Activated T-helper 2 cell treated with anti-CD3 and anti-CD28 coated beads, Interferon-gamma antibody, Interleukin-2, Interleukin-4, amounts not matched to agents 10 μg/mL and 5 μg/mL and 100 μg/mL, durations not matched to agents 14 hours and 24 hours and 36 hours (primary cell): Measurements from ENCODE around the gene RFX2. TPM values are rescaled to one million over a fixed set of nuclear protein-coding genes. Genes with fewer than 3 reads are reported as not detected.
A peak's percentile ranks its signal among the peaks of the same experiment; 100 is the strongest.

Experiments
- DNase-seq: peaks from one replicate; pipeline ENCODE4 v3.0.0; 2021; ENCODE audit warnings: low spot score
- H3K27ac Mint-ChIP-seq: one replicate; pipeline ENCODE4 v1.8.0; 2021; ENCODE audit warnings: mixed read lengths
- H3K27me3 Mint-ChIP-seq: one replicate; pipeline ENCODE4 v1.8.0; 2021; ENCODE audit warnings: low read depth, mixed read lengths
- H3K36me3 Mint-ChIP-seq: one replicate; pipeline ENCODE4 v1.8.0; 2021; ENCODE audit warnings: low read depth, mixed read lengths
- H3K4me1 Mint-ChIP-seq: one replicate; pipeline ENCODE4 v1.8.0; 2021; ENCODE audit warnings: low read depth, mixed read lengths
- H3K4me3 Mint-ChIP-seq: one replicate; pipeline ENCODE4 v1.8.0; 2021; ENCODE audit warnings: low read depth, mild to moderate bottlenecking, moderate library complexity, mixed read lengths
- H3K9me3 Mint-ChIP-seq: one replicate; pipeline ENCODE4 v1.8.0; 2021; ENCODE audit warnings: mixed read lengths
- intact Hi-C: fragments of 100-400 bp; cut with micrococcal nuclease; formaldehyde crosslinking; loops from one replicate; pipeline ENCODE4 v1.15.1; 2023
- total RNA-seq: library from RNA; stranded (reverse); gene quantifications from 2 replicates; pipeline ENCODE4 v1.2.3, GENCODE V29; 2022

Gene RFX2
- total RNA-seq, 1 donor from 2014 or later, result 8.7 TPM

DNA sequence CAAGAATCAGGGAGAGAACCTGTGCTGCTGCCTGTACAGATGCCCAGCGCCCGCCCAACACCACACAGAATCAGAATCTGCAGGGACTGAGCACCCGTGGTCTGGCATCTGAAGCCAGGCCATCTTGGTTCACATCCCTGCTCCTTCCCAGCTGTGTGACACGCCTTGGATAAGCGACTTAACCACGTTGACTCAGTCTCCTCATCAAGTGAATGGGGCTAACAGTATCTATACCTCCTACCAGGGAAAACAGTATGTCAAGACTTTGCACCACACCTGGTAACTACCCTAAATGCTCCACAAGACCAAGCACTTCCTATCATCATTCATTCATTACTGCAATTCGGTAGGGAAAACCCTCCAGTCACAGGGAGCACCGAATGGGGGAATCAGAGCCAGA, 133.5 kb downstream of the RFX2 start:
- Mint-ChIP-seq H3K4me3 (peak overlapping the region; percentile 98), H3K4me1 (peaks cover 47% of the 10 kb centered on the region), H3K9me3 (no peaks in the 10 kb centered on the region), H3K27me3 (no peaks in the 10 kb centered on the region), H3K27ac (peak overlapping the region; percentile 93), H3K36me3 (peaks cover 45% of the 10 kb centered on the region)
- intact Hi-C loops, result loop anchor here (5.0 kb wide), 1 partner anchor 74 kb away; the partner anchor contains the start of genes NDUFA11 and VMAC
- no peak for DNase-seq

DNA sequence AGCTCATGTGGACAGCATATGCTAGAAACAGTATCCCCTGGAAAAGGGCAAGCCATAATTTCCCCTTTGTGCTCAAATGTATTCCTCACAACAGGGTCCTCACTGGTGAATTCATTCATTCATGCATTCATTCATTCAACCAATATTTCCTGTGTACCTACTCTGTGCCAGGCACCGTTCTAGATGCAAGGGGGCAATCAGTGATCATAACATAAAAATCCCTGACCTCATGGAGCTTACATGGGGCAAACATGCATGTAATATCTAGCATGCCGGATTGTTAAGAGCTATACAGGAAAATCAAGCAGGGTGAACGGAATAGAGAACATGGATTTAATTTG, 134.9 kb downstream of the RFX2 start:
- peaks cover 53% of the 10 kb centered on the region for H3K4me1 Mint-ChIP-seq
- DNase-seq, result no peak
- peak overlapping the region; percentile 55 for H3K27ac Mint-ChIP-seq
- peaks cover 48% of the 10 kb centered on the region for H3K36me3 Mint-ChIP-seq
- intact Hi-C loops, result loop anchor here (5.0 kb wide), 1 partner anchor 73 kb away; the partner anchor contains the start of genes NDUFA11 and VMAC
- H3K9me3 Mint-ChIP-seq, result no peaks in the 10 kb centered on the region
- peak overlapping the region; percentile 98 for H3K4me3 Mint-ChIP-seq
- H3K27me3 Mint-ChIP-seq, result no peaks in the 10 kb centered on the region

DNA sequence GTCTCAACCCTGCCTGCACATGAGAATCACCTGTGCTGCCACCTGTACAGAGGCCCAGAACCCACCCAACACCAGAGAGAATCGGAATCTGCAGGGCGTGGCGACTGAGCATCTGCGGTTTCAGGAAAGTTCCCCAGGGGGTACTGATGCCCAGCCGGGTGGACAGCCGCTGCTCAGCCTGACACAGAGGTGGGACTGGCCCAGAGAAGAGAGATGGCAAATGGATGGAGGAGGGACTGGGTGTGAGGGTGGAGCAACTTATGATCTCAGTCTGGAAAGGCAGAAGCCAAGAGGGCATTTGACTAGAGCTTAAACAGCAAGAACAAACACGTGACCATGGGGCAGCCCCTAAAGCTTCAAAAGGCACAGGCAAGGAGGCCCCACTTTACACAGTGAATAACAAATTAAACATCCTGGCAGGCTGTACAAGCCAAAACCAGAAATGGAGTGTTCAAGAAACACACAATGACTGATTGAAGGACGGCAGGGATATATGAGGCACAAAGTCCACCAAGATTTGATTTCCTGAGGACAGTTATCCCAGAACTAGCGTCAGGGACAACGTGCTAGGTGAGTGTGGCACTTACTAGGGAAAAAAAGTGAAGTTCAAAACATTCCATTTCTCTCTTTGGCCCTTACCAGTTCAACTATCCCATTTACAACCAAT, 135.4 kb downstream of the RFX2 start:
- peaks cover 47% of the 10 kb centered on the region for H3K36me3 Mint-ChIP-seq
- intact Hi-C loops, result loop anchor here (5.0 kb wide), 1 partner anchor 73 kb away; the partner anchor contains the start of genes NDUFA11 and VMAC
- no peaks in the 10 kb centered on the region for H3K9me3 Mint-ChIP-seq
- DNase-seq, result no peak
- H3K27me3 Mint-ChIP-seq, result no peaks in the 10 kb centered on the region
- peak overlapping the region; percentile 74 for H3K27ac Mint-ChIP-seq
- H3K4me3 Mint-ChIP-seq, result peak overlapping the region; percentile 98
- peaks cover 49% of the 10 kb centered on the region for H3K4me1 Mint-ChIP-seq

DNA sequence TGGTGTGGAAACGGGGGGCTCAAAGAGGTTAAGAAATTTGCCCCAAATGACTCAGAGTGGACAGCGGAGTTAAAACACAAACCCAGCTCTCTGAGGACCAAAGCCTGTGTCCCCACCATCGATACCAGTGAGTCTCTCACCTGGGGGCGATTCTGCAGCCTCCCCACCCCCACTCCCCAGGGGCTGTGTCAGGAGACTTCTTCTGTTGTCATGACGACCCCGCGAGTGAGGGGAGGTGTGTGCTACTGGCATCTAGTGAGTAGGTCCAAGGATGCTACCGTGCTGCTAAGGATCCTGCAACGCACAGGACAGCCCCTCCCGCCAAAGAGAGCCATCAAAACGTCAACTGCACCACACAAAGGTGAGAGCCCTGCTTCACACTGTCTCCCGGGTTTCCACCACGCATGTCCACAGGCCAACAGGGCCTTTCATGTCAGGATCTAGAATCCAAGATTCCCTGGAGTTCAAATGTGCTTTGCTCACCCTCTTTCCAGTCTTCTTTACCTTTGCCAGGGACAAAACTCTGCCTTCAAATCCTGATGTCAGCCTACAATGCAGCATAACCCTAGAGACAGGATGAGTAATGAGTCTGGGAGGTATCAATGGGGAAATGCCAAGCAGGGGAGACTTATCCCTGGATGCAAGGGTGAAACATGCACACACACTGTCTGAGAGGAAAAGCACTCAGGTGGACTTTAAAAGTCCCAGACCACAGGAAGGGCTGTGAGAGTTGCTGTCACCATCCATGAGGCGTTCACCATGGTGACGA, 136.2 kb downstream of the RFX2 start:
- intact Hi-C loops, result no loop called here
- Mint-ChIP-seq H3K36me3 (peaks cover 47% of the 10 kb centered on the region), H3K27ac (peak overlapping the region; percentile 74), H3K9me3 (no peaks in the 10 kb centered on the region), H3K4me1 (peaks cover 46% of the 10 kb centered on the region), H3K4me3 (peak overlapping the region; percentile 47), H3K27me3 (no peaks in the 10 kb centered on the region)
- DNase-seq, result no peak

DNA sequence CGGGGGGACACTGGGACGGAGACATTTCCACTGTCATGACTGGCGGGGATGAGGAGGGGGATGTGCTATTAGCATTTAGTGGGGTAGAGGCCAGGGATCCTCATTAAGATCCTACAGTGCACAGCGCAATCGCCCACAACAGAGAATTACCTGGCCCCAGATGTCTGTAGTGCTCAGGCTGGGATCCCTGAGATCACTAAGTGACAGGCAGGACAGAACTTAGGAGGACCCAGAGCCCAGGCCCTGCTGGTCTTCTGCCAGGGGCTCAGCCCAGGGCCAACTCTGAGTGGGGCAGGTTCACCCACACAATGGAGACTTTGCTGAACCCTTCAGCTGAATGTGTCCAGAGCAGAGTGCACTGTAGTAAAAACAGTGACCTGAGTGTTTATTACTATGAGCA, 136.9 kb downstream of the RFX2 start:
- H3K9me3 Mint-ChIP-seq, result no peaks in the 10 kb centered on the region
- no peaks in the 10 kb centered on the region for H3K27me3 Mint-ChIP-seq
- no peak for DNase-seq
- H3K27ac Mint-ChIP-seq, result no peak overlapping the region
- H3K4me3 Mint-ChIP-seq, result no peak overlapping the region
- H3K36me3 Mint-ChIP-seq, result peaks cover 49% of the 10 kb centered on the region
- intact Hi-C loops, result no loop called here
- peaks cover 50% of the 10 kb centered on the region for H3K4me1 Mint-ChIP-seq

DNA sequence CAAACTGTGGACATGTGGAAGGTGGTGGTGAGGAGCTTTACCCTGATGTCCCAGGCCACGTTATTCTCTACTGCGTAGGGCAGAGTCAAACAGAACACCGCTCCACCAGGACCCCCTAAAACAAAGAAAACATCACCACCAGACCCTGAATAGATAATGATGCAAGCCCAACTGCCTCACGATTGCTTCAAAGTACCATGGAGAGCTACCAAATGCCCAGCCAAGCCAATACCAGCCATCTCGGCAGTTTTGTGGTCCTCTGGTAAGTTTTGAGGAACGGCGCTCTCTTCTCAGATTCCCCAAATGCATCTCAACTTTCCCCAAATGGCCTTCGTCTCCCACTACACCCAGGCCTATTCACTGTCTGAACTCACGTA, 138.0 kb downstream of the RFX2 start:
- H3K27me3 Mint-ChIP-seq, result no peaks in the 10 kb centered on the region
- intact Hi-C loops, result no loop called here
- no peak overlapping the region for H3K27ac Mint-ChIP-seq
- H3K9me3 Mint-ChIP-seq, result no peaks in the 10 kb centered on the region
- H3K36me3 Mint-ChIP-seq, result peaks cover 54% of the 10 kb centered on the region
- DNase-seq, result no peak
- no peak overlapping the region for H3K4me3 Mint-ChIP-seq
- H3K4me1 Mint-ChIP-seq, result peaks cover 59% of the 10 kb centered on the region

DNA sequence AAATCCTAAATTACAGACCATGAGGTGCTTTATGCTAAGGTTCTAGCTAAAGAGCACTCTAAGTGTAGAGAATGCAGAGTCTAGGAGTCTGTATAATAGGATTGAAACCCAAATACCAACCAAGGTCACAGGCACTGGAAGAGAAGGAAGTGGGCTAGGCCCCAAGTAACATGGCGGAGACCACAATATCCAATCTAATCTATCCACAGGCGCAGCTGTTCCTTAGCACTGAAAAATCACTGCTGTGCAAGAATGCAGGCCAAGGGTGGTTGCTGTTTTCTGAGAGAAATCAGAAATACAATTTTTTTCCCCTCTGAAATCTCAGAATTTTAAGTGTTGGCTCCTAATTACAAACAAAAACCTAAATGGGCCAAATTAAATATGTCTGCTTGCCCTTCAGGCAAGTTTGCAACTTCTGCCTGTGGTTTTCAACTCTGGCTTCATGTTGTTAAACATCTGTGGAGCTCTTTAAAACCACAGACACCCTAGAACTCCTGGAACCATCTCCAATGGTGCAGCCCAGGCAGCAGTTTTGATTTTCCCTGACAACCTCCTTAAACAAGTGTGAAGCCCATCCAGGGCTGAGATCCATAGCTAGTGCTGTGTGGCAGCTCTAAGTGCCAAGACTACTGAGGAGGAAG, 138.5 kb downstream of the RFX2 start:
- H3K4me3 Mint-ChIP-seq, result no peak overlapping the region
- H3K4me1 Mint-ChIP-seq, result peaks cover 59% of the 10 kb centered on the region
- H3K9me3 Mint-ChIP-seq, result no peaks in the 10 kb centered on the region
- no peak overlapping the region for H3K27ac Mint-ChIP-seq
- DNase-seq, result no peak
- intact Hi-C loops, result no loop called here
- H3K36me3 Mint-ChIP-seq, result peaks cover 50% of the 10 kb centered on the region
- H3K27me3 Mint-ChIP-seq, result no peaks in the 10 kb centered on the region

DNA sequence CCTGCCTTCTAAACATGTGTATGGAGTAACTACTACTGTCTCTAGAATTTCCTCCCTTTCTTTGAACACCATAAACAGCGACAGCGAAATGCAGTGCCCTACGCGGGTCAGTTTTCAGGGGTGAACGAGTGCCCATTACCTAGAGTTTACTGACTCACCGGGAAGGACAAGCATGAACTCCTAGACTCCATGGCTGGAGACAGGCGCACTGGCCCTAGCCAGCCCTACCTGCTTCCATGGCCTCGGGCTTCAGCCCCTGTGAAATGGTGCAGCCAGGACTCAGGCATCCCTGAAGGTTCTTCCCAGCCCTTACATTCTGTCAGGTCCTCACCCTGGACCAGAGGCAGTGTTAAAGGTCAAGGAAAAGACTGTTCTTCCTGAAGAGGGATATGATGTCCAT, 140.8 kb downstream of the RFX2 start:
- Mint-ChIP-seq H3K27me3 (no peaks in the 10 kb centered on the region), H3K9me3 (no peaks in the 10 kb centered on the region), H3K4me1 (peaks cover 42% of the 10 kb centered on the region), H3K36me3 (peaks cover 41% of the 10 kb centered on the region), H3K4me3 (no peak overlapping the region), H3K27ac (no peak overlapping the region)
- intact Hi-C loops, result loop anchor here (10.0 kb wide), 1 partner anchor 165 kb away; the partner anchor contains the start of gene NRTN
- DNase-seq, result no peak

DNA sequence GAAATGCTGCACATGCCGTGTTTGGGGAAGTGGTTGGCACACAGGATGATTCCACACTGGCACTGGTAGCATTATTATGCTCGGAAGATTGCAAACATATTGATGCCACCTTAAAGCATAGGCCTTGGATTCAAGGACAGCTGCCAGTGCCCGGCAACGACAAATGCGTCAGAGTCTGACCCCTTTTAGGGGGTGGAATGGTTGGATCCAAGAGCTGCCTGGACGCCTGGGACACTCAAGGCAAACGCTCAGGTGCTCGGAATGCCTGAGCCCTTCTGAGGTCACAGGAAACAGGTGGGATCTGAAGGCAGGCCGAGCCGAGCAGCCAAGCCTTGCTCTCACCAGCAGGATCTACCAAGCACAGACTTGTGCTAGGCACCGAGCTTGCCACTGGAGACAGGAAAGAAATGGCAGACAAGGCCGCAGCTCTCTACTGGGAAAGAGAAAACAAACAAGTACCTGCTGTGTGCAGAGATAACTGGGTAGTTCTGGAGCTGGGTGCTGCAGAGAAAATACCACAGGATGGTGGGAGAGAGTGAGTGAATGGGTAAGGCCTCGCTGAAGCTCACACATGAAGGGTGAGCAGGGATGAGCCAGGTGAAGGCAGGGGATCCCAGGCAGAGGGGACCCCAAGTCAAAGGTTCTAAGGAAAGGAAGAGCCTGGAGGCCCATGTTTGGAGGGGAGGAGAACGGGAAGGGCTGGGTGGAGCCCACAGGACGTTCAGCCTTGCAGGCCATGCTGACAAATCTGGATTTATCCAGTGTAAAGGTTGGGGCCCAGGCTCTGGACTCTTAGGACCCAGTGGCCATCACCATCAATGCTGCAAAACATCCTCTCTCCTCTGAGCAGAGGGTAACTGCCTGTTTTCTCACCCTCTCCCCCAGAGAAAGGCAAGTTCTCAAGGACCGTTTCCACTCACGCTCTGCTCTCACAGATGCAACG, 141.6 kb downstream of the RFX2 start:
- Mint-ChIP-seq H3K27ac (peak overlapping the region; percentile 89), H3K27me3 (no peaks in the 10 kb centered on the region), H3K9me3 (no peaks in the 10 kb centered on the region), H3K36me3 (peaks cover 38% of the 10 kb centered on the region), H3K4me3 (no peak overlapping the region), H3K4me1 (peaks cover 42% of the 10 kb centered on the region)
- intact Hi-C loops, result loop anchor here (10.0 kb wide), 1 partner anchor 164 kb away; the partner anchor contains the start of gene NRTN
- DNase-seq, result no peak

DNA sequence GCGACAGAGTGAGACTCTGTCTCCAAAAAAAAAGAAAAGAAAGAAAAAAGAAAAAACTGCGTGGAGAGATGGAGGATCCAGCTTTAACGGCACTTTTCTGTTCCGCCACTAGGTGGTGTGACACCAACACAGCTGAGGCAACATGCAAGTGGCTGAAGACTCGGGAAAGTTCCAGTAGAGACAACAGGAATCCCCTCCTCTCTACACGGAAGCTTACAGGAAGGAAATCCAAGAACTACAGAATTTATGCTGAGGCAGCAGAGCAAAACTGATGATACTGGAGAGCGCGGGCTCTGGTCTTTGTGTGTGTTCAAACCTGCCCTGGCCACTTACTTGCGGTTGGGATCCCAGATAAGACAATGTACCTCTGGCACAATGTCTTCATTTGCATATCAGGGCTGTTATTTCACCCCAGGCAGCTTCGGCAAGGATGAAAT, 142.3 kb downstream of the RFX2 start:
- Mint-ChIP-seq H3K27ac (peak overlapping the region; percentile 89), H3K36me3 (peaks cover 33% of the 10 kb centered on the region), H3K9me3 (no peaks in the 10 kb centered on the region), H3K27me3 (no peaks in the 10 kb centered on the region), H3K4me3 (no peak overlapping the region), H3K4me1 (peaks cover 47% of the 10 kb centered on the region)
- intact Hi-C loops, result loop anchor here (10.0 kb wide), 1 partner anchor 163 kb away; the partner anchor contains the start of gene NRTN
- DNase-seq, result peak; percentile 47

DNA sequence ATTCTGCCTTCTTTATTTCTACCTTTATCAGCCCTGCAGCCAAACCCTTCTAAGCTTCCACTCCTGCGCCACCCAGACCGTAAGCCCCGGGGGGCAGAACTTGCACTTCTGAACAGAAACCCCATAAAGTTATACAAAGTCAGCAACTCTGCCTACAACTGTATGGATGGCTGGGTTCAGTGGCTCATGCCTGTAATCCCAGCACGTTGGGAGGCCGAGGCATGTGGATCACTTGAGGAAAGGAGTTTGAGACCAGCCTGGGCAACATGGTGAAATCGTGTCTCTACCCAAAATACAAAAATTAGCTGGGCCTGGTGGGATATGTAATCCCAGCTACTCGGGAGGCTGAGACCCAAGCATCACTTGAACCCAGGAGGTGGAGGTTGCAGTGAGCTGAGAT, 142.7 kb downstream of the RFX2 start:
- intact Hi-C loops, result loop anchor here (10.0 kb wide), 1 partner anchor 163 kb away; the partner anchor contains the start of gene NRTN
- Mint-ChIP-seq H3K27me3 (no peaks in the 10 kb centered on the region), H3K4me3 (no peak overlapping the region), H3K9me3 (no peaks in the 10 kb centered on the region), H3K4me1 (peaks cover 50% of the 10 kb centered on the region), H3K36me3 (peaks cover 31% of the 10 kb centered on the region), H3K27ac (peak overlapping the region; percentile 89)
- DNase-seq, result no peak

DNA sequence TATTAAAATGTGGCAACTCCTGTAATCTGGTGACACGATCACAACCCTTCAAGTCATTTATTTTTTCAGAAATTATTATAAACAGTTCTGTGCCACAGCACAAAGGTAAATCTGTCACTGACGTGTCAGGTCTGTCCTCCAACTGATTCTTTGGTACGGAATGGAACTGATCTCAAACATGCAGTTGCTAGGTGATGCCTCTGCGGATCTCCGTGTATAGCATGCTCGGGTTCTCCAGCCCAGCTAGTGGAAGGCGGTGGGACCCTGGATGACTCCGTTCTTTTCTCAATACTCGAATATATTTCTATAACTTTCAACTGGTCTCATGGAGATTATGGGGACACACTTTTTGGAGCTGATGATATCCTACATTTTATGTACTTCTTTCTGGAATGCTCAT, 143.4 kb downstream of the RFX2 start:
- H3K36me3 Mint-ChIP-seq, result peaks cover 27% of the 10 kb centered on the region
- no peaks in the 10 kb centered on the region for H3K27me3 Mint-ChIP-seq
- H3K9me3 Mint-ChIP-seq, result no peaks in the 10 kb centered on the region
- intact Hi-C loops, result loop anchor here (10.0 kb wide), 1 partner anchor 162 kb away; the partner anchor contains the start of gene NRTN
- no peak overlapping the region for H3K27ac Mint-ChIP-seq
- H3K4me1 Mint-ChIP-seq, result peaks cover 50% of the 10 kb centered on the region
- H3K4me3 Mint-ChIP-seq, result no peak overlapping the region
- no peak for DNase-seq
